GM21367 (cell line): ENCODE data around the gene HNRNPK.
"Not testable (repeated sequence)": the region's sequence is repeated elsewhere in the genome, so short reads cannot be mapped to it uniquely, and the experiment has no call there.

Source experiments
- ATAC-seq: cut with Tn5 transposase; IDR thresholded peaks from one replicate; pipeline ENCODE4 v1.9.1; 2021; ENCODE audit not compliant: unreplicated experiment

Gene HNRNPK

DNA sequence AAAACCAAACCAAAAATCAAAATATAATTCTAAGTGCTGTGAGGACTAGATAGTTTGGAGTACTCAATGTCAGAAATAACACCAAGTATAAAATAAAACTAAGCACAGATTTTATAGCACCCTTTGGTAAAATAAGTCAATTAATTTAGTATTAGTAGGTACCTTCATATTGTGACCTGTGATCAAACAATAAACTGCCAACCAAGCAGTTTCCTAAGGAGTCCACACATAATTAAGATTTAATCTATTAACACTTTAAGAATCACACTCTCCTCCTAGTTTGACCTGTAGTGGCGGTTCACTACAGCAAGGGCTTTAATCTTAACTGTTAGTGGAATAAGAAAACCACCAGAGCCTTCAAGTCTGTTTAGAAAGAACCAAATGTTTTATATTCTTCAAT is 2.8 kb downstream of the HNRNPK start:
- ATAC-seq: no peak

- ATAC-seq: no peak
These were observed 3.6 kb downstream of the HNRNPK start for GRCh38 chr9:83976372-83976771.

DNA sequence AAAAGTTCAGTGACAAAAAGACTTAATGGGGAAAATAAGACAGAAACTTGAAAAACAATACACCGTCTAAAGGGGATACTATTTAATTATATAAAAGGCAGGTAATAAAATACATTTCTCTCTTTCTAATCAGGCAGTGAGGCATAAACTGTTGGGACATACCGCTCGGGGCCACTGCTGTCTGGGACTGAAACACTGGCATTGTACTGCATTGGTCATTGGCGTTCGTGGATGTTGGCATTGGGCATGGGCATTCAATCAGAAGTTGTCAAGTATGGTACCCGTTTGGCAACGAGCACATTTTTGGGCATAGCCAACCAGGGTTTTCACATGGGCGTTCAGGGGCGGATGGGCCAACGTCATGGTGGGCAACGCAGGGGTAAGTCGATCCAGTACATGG is 4.7 kb downstream of the HNRNPK start:
- ATAC-seq: no peak

GRCh38 chr9:83972286-83972685 is 7.7 kb downstream of the HNRNPK start:
- no peak for ATAC-seq

DNA sequence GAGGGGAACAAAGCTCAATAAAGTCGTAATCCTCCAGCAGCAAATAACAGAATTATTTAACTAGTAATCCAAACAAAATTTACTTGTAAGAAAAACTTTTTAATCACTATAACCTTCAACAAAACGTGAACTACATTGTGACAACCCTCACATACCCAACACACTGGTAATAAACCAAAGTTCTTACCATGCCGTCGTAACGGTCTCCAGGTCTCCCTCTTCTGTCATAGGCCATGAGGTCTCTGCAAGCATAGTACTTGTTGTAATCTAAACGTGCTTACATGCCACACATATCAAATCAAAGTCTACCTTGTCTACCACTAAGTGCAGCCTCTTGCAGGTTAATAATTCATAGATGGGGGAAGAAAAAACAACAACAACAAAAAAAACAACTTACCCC is 8.5 kb downstream of the HNRNPK start:
- ATAC-seq: no peak

GRCh38 chr9:83969602-83970001 is 10.4 kb downstream of the HNRNPK start:
- ATAC-seq: no peak

- no peak for ATAC-seq
These were observed 12.9 kb downstream of the HNRNPK start for GRCh38 chr9:83967073-83967472.

GRCh38 chr9:83966209-83966582 is 13.8 kb downstream of the HNRNPK start:
- ATAC-seq: no peak

DNA sequence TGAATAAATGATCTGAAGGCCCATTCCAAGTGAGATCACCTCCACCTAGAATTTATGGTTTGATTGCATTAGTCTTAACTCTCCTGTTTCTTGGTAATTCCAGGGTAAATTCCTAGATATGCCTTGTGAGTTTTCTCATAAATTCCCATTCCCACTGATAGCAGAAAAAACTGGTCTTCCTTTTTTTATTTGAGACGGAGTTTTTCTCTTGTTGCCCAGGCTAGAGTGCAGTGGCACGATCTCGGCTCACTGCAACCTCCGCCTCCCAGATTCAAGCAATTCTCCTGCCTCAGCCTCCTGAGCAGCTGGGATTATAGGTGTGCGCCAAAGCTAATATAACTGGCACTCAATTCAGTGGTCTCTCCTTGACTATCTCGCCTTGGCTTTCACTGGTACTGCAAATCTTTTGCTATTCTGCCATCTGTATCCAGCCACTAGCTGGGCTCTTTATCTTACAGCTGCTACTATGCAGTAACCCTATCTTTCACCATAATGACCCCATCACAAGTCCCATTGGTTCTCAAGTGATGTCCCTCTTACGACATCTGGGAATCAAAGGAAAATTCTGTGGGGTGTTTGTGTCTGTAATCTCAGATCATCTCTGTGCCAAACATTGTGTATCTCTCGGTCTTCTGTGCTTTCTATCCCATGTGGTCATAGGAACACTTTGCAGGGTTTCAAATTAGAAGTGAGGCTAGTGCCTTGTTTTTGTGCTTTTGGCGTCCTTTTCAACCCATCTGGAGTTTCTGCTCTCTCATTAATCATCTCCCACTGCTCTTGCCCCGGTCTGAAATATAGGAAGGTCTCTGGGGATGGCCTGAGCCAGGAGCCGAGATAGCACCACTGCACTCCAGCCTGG is 14.4 kb downstream of the HNRNPK start:
- ATAC-seq: no peak

DNA sequence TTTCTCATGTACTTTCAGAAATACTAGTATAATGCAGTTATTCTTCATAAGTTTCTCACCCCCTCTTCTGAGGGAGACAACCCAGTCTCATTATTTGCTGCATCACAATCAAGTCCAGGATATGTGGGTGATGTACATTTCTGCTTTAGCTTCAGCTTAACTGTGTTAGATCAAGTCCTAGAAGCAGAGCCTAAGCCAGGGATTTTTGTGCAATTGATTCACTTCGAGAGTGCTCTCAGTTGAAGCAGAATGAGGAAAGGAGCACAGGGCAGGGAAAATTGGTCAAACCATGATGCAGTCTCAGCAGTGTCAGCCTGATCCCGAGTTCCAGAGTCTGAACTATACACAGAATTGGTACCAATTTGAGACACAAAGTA is 15.1 kb downstream of the HNRNPK start:
- ATAC-seq: no peak

DNA sequence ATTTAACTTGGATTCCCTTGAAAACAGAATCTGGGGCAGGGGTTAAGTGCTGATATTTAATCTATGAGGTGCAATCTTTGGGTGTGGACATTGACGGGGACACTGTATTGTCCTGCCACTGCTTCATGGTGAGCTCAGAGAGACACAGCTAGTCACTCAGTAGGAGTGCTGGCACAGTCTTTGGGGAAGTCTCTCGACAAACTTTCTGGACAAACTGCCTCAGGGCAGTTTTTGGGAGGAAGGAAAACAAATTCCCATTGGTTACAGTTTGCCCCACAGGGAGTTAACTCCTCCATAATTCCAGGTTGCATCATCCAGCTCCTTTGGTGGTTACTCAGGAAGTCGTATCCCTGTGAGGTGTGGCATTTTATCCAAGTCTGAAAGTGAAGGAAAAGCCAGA is 17.9 kb downstream of the HNRNPK start:
- ATAC-seq: no peak

GRCh38 chr9:83960991-83961390 is 19.0 kb downstream of the HNRNPK start:
- no peak for ATAC-seq

DNA sequence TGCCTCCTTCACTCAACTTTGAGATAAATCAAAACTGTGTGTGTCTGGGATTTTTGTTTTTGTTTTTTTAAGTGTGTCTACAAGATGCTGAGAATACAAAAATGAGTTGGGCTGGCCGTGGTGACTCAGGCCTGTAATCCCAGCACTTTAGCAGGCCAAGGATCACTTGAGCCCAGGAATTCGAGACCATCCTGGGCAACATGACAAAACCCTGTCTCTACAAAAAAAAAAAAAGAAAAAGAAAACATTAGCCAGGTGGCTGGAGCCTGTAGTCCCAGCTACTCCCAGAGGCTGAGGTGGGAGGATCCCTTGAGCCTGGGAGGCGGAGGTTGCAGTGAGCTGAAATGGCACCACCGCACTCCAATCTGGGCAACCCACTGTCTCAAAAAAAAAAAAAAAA is 21.0 kb downstream of the HNRNPK start:
- ATAC-seq: no peak

DNA sequence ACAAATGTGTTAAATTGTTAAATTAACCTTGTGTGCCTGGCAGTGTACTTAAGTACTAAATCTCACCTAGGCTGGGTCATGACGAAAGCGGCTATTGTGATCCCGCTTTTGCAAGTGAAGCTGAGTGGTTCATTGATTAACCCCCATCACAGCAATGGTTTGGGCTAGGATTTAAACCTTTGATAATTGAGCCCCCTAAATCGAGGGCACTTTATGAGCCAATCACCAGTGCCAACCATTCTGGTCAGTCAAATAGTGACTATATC is 22.8 kb downstream of the HNRNPK start:
- ATAC-seq: no peak

- peak; percentile 70 for ATAC-seq
These were observed 23.4 kb downstream of the HNRNPK start for GRCh38 chr9:83956436-83957247.

DNA sequence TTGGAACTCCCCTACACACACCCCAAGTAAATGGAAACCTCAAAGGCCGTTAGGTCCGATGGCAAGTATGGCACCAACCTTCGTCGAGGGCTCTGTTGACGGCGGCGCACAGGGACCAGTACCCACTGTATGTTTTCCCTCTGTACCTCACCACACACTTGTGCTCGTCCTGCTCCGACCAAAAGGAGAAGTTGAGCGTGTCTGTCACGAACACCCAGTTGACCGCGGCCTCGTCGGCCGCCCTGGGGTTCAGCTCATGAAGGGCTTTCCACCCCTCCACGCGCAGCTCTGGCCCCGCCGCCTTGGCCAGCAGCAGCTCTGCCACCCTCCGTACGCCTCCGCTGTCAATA is 24.0 kb downstream of the HNRNPK start:
- peak; percentile 49 for ATAC-seq

DNA sequence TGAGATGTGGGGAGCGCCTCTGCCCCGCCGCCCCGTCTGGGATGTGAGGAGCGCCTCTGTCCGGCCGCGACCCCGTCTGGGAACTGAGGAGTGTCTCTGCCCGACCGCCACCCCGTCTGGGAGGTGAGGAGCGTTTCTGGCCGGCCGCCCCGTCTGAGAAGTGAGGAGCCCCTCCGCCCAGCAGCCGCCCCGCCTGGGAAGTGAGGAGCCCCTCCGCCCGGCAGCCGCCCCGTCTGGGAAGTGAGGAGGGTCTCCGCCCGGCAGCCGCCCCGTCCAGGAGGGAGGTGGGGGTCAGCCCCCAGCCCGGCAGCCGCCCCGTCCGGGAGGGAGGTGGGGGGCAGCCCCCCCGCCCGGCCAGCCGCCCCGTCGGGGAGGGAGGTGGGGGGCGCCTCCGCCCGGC is 31.9 kb downstream of the HNRNPK start:
- ATAC-seq: not testable (repeated sequence)

- ATAC-seq: no peak
These were observed 39.3 kb downstream of the HNRNPK start for GRCh38 chr9:83940590-83941303.

- peak; percentile 52 for ATAC-seq
These were observed 42.1 kb downstream of the HNRNPK start for GRCh38 chr9:83937861-83938455.

- no peak for ATAC-seq
These were observed 43.5 kb downstream of the HNRNPK start for GRCh38 chr9:83936523-83936922.

DNA sequence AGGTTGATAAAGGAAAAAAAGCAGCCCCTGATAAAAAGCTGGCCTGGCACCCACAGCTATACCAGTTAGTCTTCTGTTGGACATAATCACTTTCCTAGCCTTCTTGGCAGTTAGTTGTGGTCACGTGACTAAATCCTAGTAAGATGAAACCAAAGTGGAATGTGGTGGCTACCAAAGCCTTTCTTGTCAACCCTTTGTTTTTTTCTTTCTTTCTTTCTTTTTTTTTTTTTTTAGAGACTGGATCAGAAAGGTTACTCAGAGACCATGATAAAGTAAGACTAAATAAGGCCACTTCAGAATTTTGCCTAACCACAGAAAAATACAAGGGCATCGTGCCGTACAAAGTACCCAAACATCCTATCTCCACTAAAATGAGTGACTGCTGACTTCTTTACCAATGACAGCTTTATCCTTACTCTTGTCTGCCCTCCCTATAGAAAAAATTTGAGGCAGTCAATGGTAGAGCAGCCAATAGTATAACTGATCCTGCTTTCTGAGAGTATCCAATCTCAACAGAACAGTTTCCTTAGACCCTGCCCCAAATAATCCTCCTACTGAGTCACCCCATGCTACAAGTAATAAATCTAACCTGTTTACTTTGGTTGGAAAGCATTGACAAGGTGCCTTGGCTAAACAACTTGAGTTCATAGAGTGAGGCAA is 44.6 kb downstream of the HNRNPK start:
- ATAC-seq: no peak
